VCaP (cell line): ENCODE results near the gene KPNA6.
"Not testable (repeated sequence)": the region's sequence is repeated elsewhere in the genome, so short reads cannot be mapped to it uniquely, and the experiment has no call there.

Experiments used
- H3K27ac ChIP-seq: fragments of 450-650 bp; 2 replicates; pipeline ENCODE4 v1.5.1; 2017
- TF ChIP-seq, protein P1 (sequence below): fragments of 450-650 bp; conservative IDR thresholded peaks from 2 replicates; pipeline ENCODE4 v1.5.1; 2017; ENCODE audit warnings: mild to moderate bottlenecking, moderate library complexity

The KPNA6 gene

GRCh38 chr1:32071758-32072621 is 35.9 kb upstream of the KPNA6 start:
- TF ChIP-seq, protein P1, sequence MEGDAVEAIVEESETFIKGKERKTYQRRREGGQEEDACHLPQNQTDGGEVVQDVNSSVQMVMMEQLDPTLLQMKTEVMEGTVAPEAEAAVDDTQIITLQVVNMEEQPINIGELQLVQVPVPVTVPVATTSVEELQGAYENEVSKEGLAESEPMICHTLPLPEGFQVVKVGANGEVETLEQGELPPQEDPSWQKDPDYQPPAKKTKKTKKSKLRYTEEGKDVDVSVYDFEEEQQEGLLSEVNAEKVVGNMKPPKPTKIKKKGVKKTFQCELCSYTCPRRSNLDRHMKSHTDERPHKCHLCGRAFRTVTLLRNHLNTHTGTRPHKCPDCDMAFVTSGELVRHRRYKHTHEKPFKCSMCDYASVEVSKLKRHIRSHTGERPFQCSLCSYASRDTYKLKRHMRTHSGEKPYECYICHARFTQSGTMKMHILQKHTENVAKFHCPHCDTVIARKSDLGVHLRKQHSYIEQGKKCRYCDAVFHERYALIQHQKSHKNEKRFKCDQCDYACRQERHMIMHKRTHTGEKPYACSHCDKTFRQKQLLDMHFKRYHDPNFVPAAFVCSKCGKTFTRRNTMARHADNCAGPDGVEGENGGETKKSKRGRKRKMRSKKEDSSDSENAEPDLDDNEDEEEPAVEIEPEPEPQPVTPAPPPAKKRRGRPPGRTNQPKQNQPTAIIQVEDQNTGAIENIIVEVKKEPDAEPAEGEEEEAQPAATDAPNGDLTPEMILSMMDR = no peak
- H3K27ac ChIP-seq = peak overlapping the region; percentile 82

- TF ChIP-seq, protein P1 = no peak
- H3K27ac ChIP-seq = peak within 1 kb of the TSS; percentile 82
Measured at GRCh38 chr1:32072622-32073298, 35.1 kb upstream of the KPNA6 start, which contains the start of gene TMEM39B. TSS of gene TMEM39B (plus strand) at chr1:32072939. CDS start at chr1:32073048, 109 bp downstream.

- TF ChIP-seq, protein P1 = no peak; the same call in 1 of the 2 replicates
- peak overlapping the region; percentile 82 for H3K27ac ChIP-seq
Measured at GRCh38 chr1:32073299-32074229, 34.3 kb upstream of the KPNA6 start.

DNA sequence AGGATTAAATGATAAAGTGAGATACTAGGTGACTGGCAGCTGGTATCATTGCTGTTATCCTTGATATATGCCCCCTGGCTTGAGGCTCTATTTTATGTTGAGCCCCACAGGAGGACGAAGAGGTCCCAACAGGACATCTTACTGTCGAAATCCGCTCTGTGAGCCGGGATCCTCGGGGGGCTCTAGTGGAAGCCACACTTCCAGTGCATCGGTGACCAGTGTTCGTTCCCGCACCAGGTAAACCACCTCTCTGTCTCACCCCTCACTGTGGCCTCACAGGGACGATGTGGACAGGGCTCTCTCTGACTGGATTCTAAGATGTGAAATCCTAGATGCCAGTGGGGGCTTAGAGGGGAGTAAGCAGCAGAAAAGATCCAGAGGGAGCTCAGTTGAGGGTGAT is 33.0 kb upstream of the KPNA6 start:
- no peak overlapping the region for H3K27ac ChIP-seq
- TF ChIP-seq, protein P1 = no peak

DNA sequence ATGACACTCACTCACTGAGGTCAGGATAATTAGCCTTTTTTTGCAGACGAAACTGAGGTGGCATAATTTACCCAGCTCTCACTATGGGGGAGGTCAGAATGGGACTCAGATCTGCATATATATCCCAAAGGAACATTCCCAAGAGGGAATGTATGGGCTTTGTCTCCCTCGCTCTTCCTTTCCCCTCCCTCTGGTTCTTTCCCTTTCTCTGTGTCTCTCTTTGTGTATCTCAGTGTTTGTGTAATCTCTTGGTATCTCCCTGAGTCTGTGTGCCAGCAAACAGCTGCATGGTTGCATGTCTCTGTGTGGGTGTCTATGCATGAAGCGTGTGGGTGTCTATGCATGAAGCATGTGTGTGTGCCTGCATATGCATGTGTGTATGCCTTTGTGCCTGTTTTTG is 30.4 kb upstream of the KPNA6 start:
- H3K27ac ChIP-seq = no peak overlapping the region
- TF ChIP-seq, protein P1 = no peak

GRCh38 chr1:32082022-32082421 is 25.8 kb upstream of the KPNA6 start:
- TF ChIP-seq, protein P1 = no peak
- H3K27ac ChIP-seq = no peak overlapping the region

- H3K27ac ChIP-seq = not testable (repeated sequence)
Measured at GRCh38 chr1:32086381-32086780, 21.5 kb upstream of the KPNA6 start.
